GM18519 (cell line): Measurements from ENCODE around the gene TBCEL.
"Not testable (repeated sequence)": the region's sequence is repeated elsewhere in the genome, so short reads cannot be mapped to it uniquely, and the experiment has no call there.

ENCODE experiments used
- ATAC-seq: cut with Tn5 transposase; IDR thresholded peaks from one replicate; pipeline ENCODE4 v1.9.1; 2021; ENCODE audit warnings: mild to moderate bottlenecking, moderate library complexity; ENCODE audit not compliant: unreplicated experiment, low FRiP score

The TBCEL gene

GRCh38 chr11:121104312-121104762 is 80.4 kb downstream of the TBCEL start:
- no peak for ATAC-seq

- no peak for ATAC-seq
Measured at GRCh38 chr11:121105063-121105480, 81.2 kb downstream of the TBCEL start.

- ATAC-seq, result no peak
Measured at GRCh38 chr11:121105481-121106195, 81.7 kb downstream of the TBCEL start.

- ATAC-seq, result no peak
Measured at GRCh38 chr11:121106812-121107211, 82.9 kb downstream of the TBCEL start.

- ATAC-seq, result no peak
Measured at GRCh38 chr11:121108413-121108812, 84.5 kb downstream of the TBCEL start.

- ATAC-seq, result no peak
Measured at GRCh38 chr11:121109471-121109870, 85.6 kb downstream of the TBCEL start.

GRCh38 chr11:121109916-121110586 is 86.1 kb downstream of the TBCEL start:
- no peak for ATAC-seq

GRCh38 chr11:121110871-121111724 is 87.2 kb downstream of the TBCEL start:
- ATAC-seq, result no peak

- ATAC-seq, result no peak
Measured at GRCh38 chr11:121112498-121113455, 88.9 kb downstream of the TBCEL start.

GRCh38 chr11:121113611-121114010 is 89.7 kb downstream of the TBCEL start:
- no peak for ATAC-seq

- ATAC-seq, result not testable (repeated sequence)
Measured at GRCh38 chr11:121115024-121115423, 91.1 kb downstream of the TBCEL start.

GRCh38 chr11:121117788-121118187 is 93.9 kb downstream of the TBCEL start:
- no peak for ATAC-seq

GRCh38 chr11:121119440-121119839 is 95.5 kb downstream of the TBCEL start:
- ATAC-seq, result no peak

- no peak for ATAC-seq
Measured at GRCh38 chr11:121122328-121122727, 98.4 kb downstream of the TBCEL start.

GRCh38 chr11:121123496-121124069 is 99.7 kb downstream of the TBCEL start:
- no peak for ATAC-seq

GRCh38 chr11:121127809-121128208 is 103.9 kb downstream of the TBCEL start:
- no peak for ATAC-seq

- ATAC-seq, result no peak
Measured at GRCh38 chr11:121129362-121130340, 105.7 kb downstream of the TBCEL start.

- no peak for ATAC-seq
Measured at GRCh38 chr11:121131656-121132055, 107.8 kb downstream of the TBCEL start.
